Tibial artery (tissue), 4 donors: ENCODE measurements around the gene LRRC7.

Source experiments
- DNase-seq, 2 donors: peaks; one replicate each; pipeline ENCODE4 v3.0.0-alpha.2; 2019
- H3K27ac ChIP-seq, 2 donors: fragments of 200-600 bp; sonication (generic) in 1 of 2; 1 replicate in 1 of 2; 2 replicates in 1 of 2; pipeline ENCODE4 v1.5.1; 2018 to 2019; ENCODE audit warnings: mild to moderate bottlenecking in 1 of 2
- H3K27me3 ChIP-seq, 2 donors: fragments of 200-600 bp; sonication (generic) in 1 of 2; one replicate each; pipeline versions ENCODE4 v1.5.1 to v1.6.0; 2016 to 2019
- H3K36me3 ChIP-seq, 3 donors: fragments of 200-600 bp; sonication (generic) in 2 of 3; one replicate each; pipeline ENCODE4 v1.5.1; 2016 to 2019; ENCODE audit warnings: mild to moderate bottlenecking in 2 of 3
- H3K4me1 ChIP-seq, 4 donors: fragments of 200-600 bp; sonication (generic) in 2 of 4; 1 replicate in 3 of 4; 2 replicates in 1 of 4; pipeline ENCODE4 v1.5.1; 2016 to 2019
- H3K4me3 ChIP-seq, 2 donors: fragments of 200-600 bp; sonication (generic) in 1 of 2; 1 replicate in 1 of 2; 2 replicates in 1 of 2; pipeline ENCODE4 v1.5.1; 2018 to 2019; ENCODE audit warnings: mild to moderate bottlenecking in 2 of 2
- H3K9me3 ChIP-seq, 3 donors: fragments of 200-600 bp; sonication (generic) in 1 of 3; one replicate each; pipeline ENCODE4 v1.5.1; 2016 to 2019
- intact Hi-C: fragments of 100-400 bp; cut with DNase I; formaldehyde crosslinking; loops from one replicate; pipeline ENCODE4 v1.15.0; 2023; ENCODE audit warnings: low total_unique reads
- TF ChIP-seq, protein P1 (sequence below), 2 experiments: fragments of 200-600 bp in 1 of 2; fragments of 450-650 bp in 1 of 2; IDR thresholded peaks; one replicate each; pipeline ENCODE4 v1.5.1; 2017 to 2019; ENCODE audit warnings: antibody characterized with exemption in 2 of 2, mild to moderate bottlenecking in 1 of 2, moderate library complexity in 1 of 2

The LRRC7 gene

DNA sequence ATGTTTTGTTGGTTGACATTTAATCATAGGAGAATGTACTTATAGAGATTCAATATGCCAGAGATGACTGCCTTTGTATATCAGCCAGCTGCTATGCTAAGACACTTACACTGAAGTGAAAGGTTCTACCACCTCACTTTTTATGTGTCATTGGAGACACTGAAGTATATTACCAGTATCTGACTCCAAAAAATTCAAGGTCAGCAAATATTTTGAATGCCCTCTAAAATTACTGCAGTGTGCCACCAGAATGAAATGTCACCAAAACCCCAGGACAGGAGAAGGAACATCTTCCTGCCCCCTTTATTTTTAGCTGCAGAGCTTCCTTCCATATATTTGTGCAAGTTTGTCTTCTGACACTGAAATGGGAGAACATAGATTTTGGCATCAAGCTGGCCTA lies 496.1 kb downstream of the LRRC7 start:
- no peaks in the 10 kb centered on the region for H3K27me3 ChIP-seq
- no peaks in the 10 kb centered on the region for H3K4me1 ChIP-seq
- H3K36me3 ChIP-seq: no peaks in the 10 kb centered on the region
- TF ChIP-seq, protein P1, sequence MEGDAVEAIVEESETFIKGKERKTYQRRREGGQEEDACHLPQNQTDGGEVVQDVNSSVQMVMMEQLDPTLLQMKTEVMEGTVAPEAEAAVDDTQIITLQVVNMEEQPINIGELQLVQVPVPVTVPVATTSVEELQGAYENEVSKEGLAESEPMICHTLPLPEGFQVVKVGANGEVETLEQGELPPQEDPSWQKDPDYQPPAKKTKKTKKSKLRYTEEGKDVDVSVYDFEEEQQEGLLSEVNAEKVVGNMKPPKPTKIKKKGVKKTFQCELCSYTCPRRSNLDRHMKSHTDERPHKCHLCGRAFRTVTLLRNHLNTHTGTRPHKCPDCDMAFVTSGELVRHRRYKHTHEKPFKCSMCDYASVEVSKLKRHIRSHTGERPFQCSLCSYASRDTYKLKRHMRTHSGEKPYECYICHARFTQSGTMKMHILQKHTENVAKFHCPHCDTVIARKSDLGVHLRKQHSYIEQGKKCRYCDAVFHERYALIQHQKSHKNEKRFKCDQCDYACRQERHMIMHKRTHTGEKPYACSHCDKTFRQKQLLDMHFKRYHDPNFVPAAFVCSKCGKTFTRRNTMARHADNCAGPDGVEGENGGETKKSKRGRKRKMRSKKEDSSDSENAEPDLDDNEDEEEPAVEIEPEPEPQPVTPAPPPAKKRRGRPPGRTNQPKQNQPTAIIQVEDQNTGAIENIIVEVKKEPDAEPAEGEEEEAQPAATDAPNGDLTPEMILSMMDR (IDR thresholded peaks at IDR 0.05): no peak
- no peak for DNase-seq
- no peak overlapping the region for H3K4me3 ChIP-seq
- intact Hi-C loops: no loop called here
- H3K9me3 ChIP-seq: no peaks in the 10 kb centered on the region
- no peak overlapping the region for H3K27ac ChIP-seq

GRCh38 chr1:70066711-70067110 lies 499.0 kb downstream of the LRRC7 start:
- TF ChIP-seq, protein P1 (IDR thresholded peaks at IDR 0.05): no peak
- no peak for DNase-seq
- H3K9me3 ChIP-seq: no peaks in the 10 kb centered on the region
- no peaks in the 10 kb centered on the region for H3K36me3 ChIP-seq
- H3K4me3 ChIP-seq: no peak overlapping the region
- no peak overlapping the region for H3K27ac ChIP-seq
- intact Hi-C loops: no loop called here
- no peaks in the 10 kb centered on the region for H3K27me3 ChIP-seq
- peaks cover 0 to 3% (median 0%) of the 10 kb centered on the region in 4 donors for H3K4me1 ChIP-seq

DNA sequence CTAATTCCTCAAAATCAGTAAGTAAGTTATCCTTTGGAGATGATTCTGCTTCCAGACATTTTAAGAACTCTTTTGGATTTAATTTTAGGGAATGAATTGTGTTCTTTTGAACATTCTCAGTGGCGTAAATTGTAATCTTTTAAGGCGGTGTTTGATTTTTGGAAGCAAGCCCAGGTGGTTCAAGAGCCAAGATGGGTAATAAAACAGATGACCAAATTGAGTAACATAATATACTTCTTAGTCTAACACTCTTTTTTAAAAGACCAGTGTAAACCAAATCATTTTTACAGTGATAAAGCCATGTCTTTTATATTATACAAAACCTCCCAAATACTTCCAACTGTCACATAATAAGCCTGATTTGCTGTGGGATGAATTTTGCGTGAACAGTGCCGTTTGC lies 503.9 kb downstream of the LRRC7 start:
- TF ChIP-seq, protein P1 (IDR thresholded peaks at IDR 0.05): no peak
- Histone ChIP-seq H3K27me3 (no peaks in the 10 kb centered on the region), H3K4me1 (peaks cover 0 to 13% (median 0%) of the 10 kb centered on the region in 4 donors), H3K27ac (no peak overlapping the region), H3K4me3 (no peak overlapping the region), H3K9me3 (no peaks in the 10 kb centered on the region), H3K36me3 (no peaks in the 10 kb centered on the region)
- intact Hi-C loops: no loop called here
- no peak for DNase-seq

DNA sequence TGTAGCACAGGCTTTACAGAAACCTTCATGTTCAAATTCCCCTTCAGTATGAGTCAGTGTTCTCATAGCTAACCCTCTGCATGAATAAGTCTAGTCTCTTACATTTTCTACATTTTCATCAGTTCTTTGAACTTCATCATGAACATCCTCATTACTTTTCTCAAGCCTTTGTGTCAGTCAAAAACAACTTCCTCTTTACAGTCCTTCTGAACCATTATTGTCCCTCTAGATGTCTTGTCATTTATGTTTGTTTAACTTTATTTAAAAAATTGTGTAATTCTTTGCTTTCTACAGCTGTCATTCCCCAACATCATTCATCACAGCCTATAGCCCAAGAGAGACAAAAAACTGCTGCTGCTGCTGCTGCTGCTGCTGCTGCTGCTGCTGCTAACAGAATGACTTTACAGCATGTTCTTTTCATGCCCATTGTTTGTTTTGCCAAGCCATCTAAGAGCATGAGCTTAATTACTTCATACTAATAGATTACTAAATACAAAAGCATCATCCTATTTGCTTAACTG lies 504.6 kb downstream of the LRRC7 start:
- no peak for DNase-seq
- no peak overlapping the region for H3K4me3 ChIP-seq
- peaks cover 0 to 13% (median 0%) of the 10 kb centered on the region in 4 donors for H3K4me1 ChIP-seq
- intact Hi-C loops: no loop called here
- no peak overlapping the region for H3K27ac ChIP-seq
- TF ChIP-seq, protein P1 (IDR thresholded peaks at IDR 0.05): no peak
- no peaks in the 10 kb centered on the region for H3K27me3 ChIP-seq
- H3K36me3 ChIP-seq: no peaks in the 10 kb centered on the region
- no peaks in the 10 kb centered on the region for H3K9me3 ChIP-seq

DNA sequence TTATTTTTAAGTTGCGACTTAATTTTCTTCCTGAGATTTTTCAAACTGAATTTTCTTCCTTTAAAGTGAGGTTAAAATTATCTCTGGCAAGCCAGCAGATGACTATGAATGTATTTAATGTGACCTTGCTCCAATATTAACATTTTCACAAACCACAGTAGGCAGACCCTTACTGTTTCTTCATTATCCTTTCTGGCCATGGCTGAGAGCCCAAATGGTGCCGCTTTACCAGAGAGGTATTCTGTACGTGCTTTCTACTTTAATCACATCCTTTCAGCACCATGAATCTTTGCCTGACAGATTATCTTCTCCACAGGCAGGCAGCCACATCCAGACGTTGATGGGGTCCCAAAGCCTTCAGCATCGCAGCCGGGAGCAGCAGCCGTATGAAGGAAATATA lies 508.0 kb downstream of the LRRC7 start:
- H3K36me3 ChIP-seq: no peaks in the 10 kb centered on the region
- H3K27ac ChIP-seq: no peak overlapping the region
- no peaks in the 10 kb centered on the region for H3K9me3 ChIP-seq
- H3K4me3 ChIP-seq: no peak overlapping the region
- peaks cover 0 to 13% (median 0%) of the 10 kb centered on the region in 4 donors for H3K4me1 ChIP-seq
- no peaks in the 10 kb centered on the region for H3K27me3 ChIP-seq
- TF ChIP-seq, protein P1 (IDR thresholded peaks at IDR 0.05): no peak
- intact Hi-C loops: no loop called here
- no peak for DNase-seq

GRCh38 chr1:70077066-70077465 lies 509.3 kb downstream of the LRRC7 start:
- Histone ChIP-seq H3K4me3 (no peak overlapping the region), H3K27me3 (no peaks in the 10 kb centered on the region), H3K27ac (no peak overlapping the region), H3K4me1 (peaks cover 0 to 7% (median 0%) of the 10 kb centered on the region in 4 donors), H3K9me3 (no peaks in the 10 kb centered on the region), H3K36me3 (no peaks in the 10 kb centered on the region)
- no peak for DNase-seq
- TF ChIP-seq, protein P1 (IDR thresholded peaks at IDR 0.05): no peak
- intact Hi-C loops: no loop called here
